HL-60 (cell line): ENCODE measurements around the gene LIMS2.

Experiments
- DNase-seq, 2 experiments: peaks; one replicate each; pipeline ENCODE4 v3.0.0-alpha.2; 2010 to 2020; ENCODE audit warnings: low read depth in 1 of 2, low spot score in 1 of 2
- H3K27ac ChIP-seq: fragments of 250-450 bp; sonication (Bioruptor Pico); replicated peaks from 2 replicates; pipeline ENCODE4 v1.5.1; 2020; ENCODE audit warnings: mild to moderate bottlenecking, moderate library complexity
- H3K27me3 ChIP-seq: fragments of 250-450 bp; sonication (Bioruptor Pico); 2 replicates; pipeline ENCODE4 v1.5.1; 2021; ENCODE audit warnings: mild to moderate bottlenecking, moderate library complexity; ENCODE audit not compliant: insufficient read depth, poor library complexity, severe bottlenecking
- H3K4me3 ChIP-seq: replicated peaks from 2 replicates; pipeline ENCODE4 v1.5.1; 2011; ENCODE audit warnings: mild to moderate bottlenecking, control low read depth, low read length; ENCODE audit not compliant: insufficient read depth
- CTCF ChIP-seq: IDR thresholded peaks from one replicate; pipeline ENCODE4 v1.5.1; 2011; ENCODE audit warnings: low read length, control low read depth, inconsistent platforms; ENCODE audit not compliant: insufficient read depth
- GABPA ChIP-seq: IDR thresholded peaks from 2 replicates; pipeline ENCODE4 v1.6.1; 2012; ENCODE audit warnings: low read depth
- POLR2AphosphoS5 ChIP-seq: IDR thresholded peaks from 2 replicates; pipeline ENCODE4 v1.6.1; 2012; ENCODE audit warnings: low read depth
- SPI1 ChIP-seq: IDR thresholded peaks from 2 replicates; pipeline ENCODE4 v1.6.1; 2012; ENCODE audit warnings: low read depth, mild to moderate bottlenecking, borderline replicate concordance
- TF ChIP-seq, protein P1 (sequence below): IDR thresholded peaks from 2 replicates; pipeline ENCODE4 v1.6.1; 2012; ENCODE audit warnings: low read depth; ENCODE audit not compliant: insufficient replicate concordance

The LIMS2 gene

GRCh38 chr2:127670957-127671290 is 4.4 kb downstream of the LIMS2 start:
- no peak for TF ChIP-seq POLR2AphosphoS5
- no peak for TF ChIP-seq SPI1
- TF ChIP-seq, protein P1, sequence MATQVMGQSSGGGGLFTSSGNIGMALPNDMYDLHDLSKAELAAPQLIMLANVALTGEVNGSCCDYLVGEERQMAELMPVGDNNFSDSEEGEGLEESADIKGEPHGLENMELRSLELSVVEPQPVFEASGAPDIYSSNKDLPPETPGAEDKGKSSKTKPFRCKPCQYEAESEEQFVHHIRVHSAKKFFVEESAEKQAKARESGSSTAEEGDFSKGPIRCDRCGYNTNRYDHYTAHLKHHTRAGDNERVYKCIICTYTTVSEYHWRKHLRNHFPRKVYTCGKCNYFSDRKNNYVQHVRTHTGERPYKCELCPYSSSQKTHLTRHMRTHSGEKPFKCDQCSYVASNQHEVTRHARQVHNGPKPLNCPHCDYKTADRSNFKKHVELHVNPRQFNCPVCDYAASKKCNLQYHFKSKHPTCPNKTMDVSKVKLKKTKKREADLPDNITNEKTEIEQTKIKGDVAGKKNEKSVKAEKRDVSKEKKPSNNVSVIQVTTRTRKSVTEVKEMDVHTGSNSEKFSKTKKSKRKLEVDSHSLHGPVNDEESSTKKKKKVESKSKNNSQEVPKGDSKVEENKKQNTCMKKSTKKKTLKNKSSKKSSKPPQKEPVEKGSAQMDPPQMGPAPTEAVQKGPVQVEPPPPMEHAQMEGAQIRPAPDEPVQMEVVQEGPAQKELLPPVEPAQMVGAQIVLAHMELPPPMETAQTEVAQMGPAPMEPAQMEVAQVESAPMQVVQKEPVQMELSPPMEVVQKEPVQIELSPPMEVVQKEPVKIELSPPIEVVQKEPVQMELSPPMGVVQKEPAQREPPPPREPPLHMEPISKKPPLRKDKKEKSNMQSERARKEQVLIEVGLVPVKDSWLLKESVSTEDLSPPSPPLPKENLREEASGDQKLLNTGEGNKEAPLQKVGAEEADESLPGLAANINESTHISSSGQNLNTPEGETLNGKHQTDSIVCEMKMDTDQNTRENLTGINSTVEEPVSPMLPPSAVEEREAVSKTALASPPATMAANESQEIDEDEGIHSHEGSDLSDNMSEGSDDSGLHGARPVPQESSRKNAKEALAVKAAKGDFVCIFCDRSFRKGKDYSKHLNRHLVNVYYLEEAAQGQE: no peak
- TF ChIP-seq GABPA: no peak
- no peak for TF ChIP-seq CTCF
- Histone ChIP-seq H3K27ac (no peak overlapping the region), H3K27me3 (peaks cover 25% of the 10 kb centered on the region), H3K4me3 (no peak overlapping the region)
- DNase-seq: no peak

DNA sequence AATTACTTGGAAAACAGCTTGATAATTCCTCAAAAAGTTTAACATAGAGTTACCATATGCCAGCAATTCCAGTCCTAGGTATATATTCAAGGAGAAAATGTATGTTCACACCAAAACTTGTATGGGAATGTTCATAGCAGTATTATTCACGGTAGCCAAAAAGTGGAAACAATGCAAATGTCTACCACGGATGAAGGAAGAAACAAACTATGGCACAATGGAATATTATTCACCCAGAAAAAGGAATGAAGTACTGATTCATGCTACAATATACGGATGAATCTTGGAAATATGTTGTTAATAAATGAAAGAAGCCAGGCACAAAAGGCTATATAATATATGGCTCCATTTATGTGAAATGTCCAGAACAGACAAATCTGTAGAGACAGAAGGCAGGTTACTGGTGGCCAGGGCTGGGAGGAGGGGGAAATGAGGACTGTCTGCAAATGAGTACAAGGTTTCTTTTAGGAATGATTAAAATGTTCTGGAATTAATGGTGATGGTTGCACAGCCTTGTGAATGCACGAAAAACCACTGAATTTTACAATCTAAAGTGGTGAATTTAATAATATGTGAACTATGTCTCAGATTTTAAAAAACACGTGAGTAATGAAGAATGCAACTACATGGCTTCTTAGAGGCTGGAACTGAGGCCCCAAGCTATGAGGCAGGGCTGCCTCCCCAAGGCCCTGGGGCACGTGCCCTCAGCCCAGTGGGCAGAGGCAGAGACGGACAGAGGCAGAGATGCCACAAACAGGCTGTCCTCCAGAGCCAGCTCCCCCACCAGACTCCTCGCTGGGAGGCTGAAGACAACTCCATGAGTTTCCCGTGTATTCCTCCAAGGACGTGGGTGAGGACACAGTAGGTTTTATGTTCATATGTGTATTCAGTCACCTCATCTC is 5.0 kb downstream of the LIMS2 start:
- Histone ChIP-seq H3K27ac (no peak overlapping the region), H3K27me3 (peaks cover 22% of the 10 kb centered on the region), H3K4me3 (no peak overlapping the region)
- no peak for DNase-seq
- TF ChIP-seq CTCF (no peak), GABPA (no peak), SPI1 (no peak), POLR2AphosphoS5 (no peak)
- TF ChIP-seq, protein P1: no peak

GRCh38 chr2:127669056-127669455 is 6.3 kb downstream of the LIMS2 start:
- H3K27ac ChIP-seq: no peak overlapping the region
- peaks cover 22% of the 10 kb centered on the region for H3K27me3 ChIP-seq
- no peak for DNase-seq
- no peak for TF ChIP-seq GABPA
- no peak for TF ChIP-seq POLR2AphosphoS5
- TF ChIP-seq, protein P1: no peak
- no peak for TF ChIP-seq CTCF
- no peak for TF ChIP-seq SPI1
- no peak overlapping the region for H3K4me3 ChIP-seq
